OCI-LY7 (cell line): ENCODE measurements around the gene CATSPER4. TPM values are rescaled to one million over a fixed set of nuclear protein-coding genes. Genes with fewer than 3 reads are reported as not detected.

Source experiments
- Bru-seq: library from RNA; stranded (reverse); fragments of 400-500 nt; gene quantifications from one replicate; lab custom pipeline; 2021; lab: Mats Ljungman, UMichigan
- BruChase-seq, 2 experiments: library from RNA; stranded (reverse); fragments of 400-500 nt; gene quantifications; one replicate each; lab custom pipeline; 2021; lab: Mats Ljungman, UMichigan
- BruUV-seq: library from RNA; stranded (reverse); fragments of 400-500 nt; replicated peaks from 2 replicates; lab custom pipeline; 2021; lab: Mats Ljungman, UMichigan
- CTCF ChIA-PET: fragments of 300-600 bp; sonication (Branson Sonifier 250); formaldehyde crosslinking; loops from one replicate; lab custom pipeline; 2022; ENCODE audit warnings: antibody characterized with exemption; ENCODE audit not compliant: unreplicated experiment; lab: Charles Lee
- POLR2A ChIA-PET: fragments of 300-600 bp; sonication (Branson Sonifier 250); formaldehyde crosslinking; loops from one replicate; lab custom pipeline; 2022; ENCODE audit warnings: antibody characterized with exemption; lab: Charles Lee
- DNase-seq: peaks from one replicate; pipeline ENCODE4 v3.0.0-alpha.2; 2015; ENCODE audit warnings: low spot score
- H2AFZ ChIP-seq: fragments of 200-600 bp; sonication (generic), shearing (Covaris generic); 2 replicates; pipeline ENCODE4 v1.6.1; 2014; ENCODE audit warnings: mild to moderate bottlenecking, antibody characterized with exemption, low read length, moderate library complexity
- H3K27ac ChIP-seq: fragments of 200-600 bp; sonication (generic); 2 replicates; pipeline ENCODE4 v1.5.1; 2014; ENCODE audit warnings: mixed run types, low read depth, mild to moderate bottlenecking, moderate library complexity, low read length, inconsistent platforms; ENCODE audit not compliant: poor library complexity, severe bottlenecking
- H3K36me3 ChIP-seq: fragments of 200-600 bp; sonication (generic); 2 replicates; pipeline ENCODE4 v1.6.1; 2014; ENCODE audit warnings: mild to moderate bottlenecking, antibody characterized with exemption, low read length, moderate library complexity, mixed read lengths; ENCODE audit not compliant: insufficient read depth
- H3K4me1 ChIP-seq: fragments of 200-600 bp; sonication (generic); 2 replicates; pipeline ENCODE4 v1.5.1; 2014; ENCODE audit warnings: mild to moderate bottlenecking, low read length; ENCODE audit not compliant: insufficient read depth, poor library complexity, severe bottlenecking
- H3K4me2 ChIP-seq: fragments of 200-600 bp; sonication (generic); 2 replicates; pipeline ENCODE4 v1.6.1; 2014; ENCODE audit warnings: mild to moderate bottlenecking, low read length
- H3K4me3 ChIP-seq: fragments of 200-600 bp; sonication (generic); 2 replicates; pipeline ENCODE4 v1.5.1; 2014; ENCODE audit warnings: mild to moderate bottlenecking, low read depth, low read length; ENCODE audit not compliant: poor library complexity, severe bottlenecking
- H3K79me2 ChIP-seq: fragments of 200-600 bp; sonication (generic); 2 replicates; pipeline ENCODE4 v1.6.1; 2016; ENCODE audit warnings: low read depth, mild to moderate bottlenecking, low read length, moderate library complexity, mixed read lengths; ENCODE audit not compliant: insufficient read depth
- H3K9me2 ChIP-seq: fragments of 200-600 bp; sonication (generic); 2 replicates; pipeline ENCODE4 v1.6.1; 2016; ENCODE audit warnings: mild to moderate bottlenecking, low read length, mixed read lengths; ENCODE audit not compliant: insufficient read depth
- H3K9me3 ChIP-seq: fragments of 200-600 bp; sonication (generic); 2 replicates; pipeline ENCODE4 v1.6.1; 2014; ENCODE audit warnings: mild to moderate bottlenecking, mixed run types, low read length, mixed read lengths
- H4K20me1 ChIP-seq: fragments of 200-600 bp; sonication (generic); 2 replicates; pipeline ENCODE4 v1.6.1; 2014; ENCODE audit warnings: mild to moderate bottlenecking, antibody characterized with exemption, low read length, moderate library complexity, mixed read lengths; ENCODE audit not compliant: insufficient read depth
- CTCF ChIP-seq: fragments of 200-600 bp; sonication (generic); conservative IDR thresholded peaks from 2 replicates; pipeline ENCODE4 v1.5.1; 2014; ENCODE audit warnings: mild to moderate bottlenecking, antibody characterized with exemption, low read length, moderate library complexity, mixed read lengths
- EZH2phosphoT487 ChIP-seq: fragments of 200-600 bp; sonication (generic); IDR thresholded peaks from 2 replicates; pipeline ENCODE4 v1.6.1; 2018; ENCODE audit warnings: low read depth, borderline replicate concordance, mild to moderate bottlenecking, mixed run types, antibody characterized with exemption, low read length, moderate library complexity, mixed read lengths
- intact Hi-C: fragments of 100-400 bp; cut with micrococcal nuclease; formaldehyde crosslinking; loops from one replicate; pipeline ENCODE4 v1.10.0; 2022; ENCODE audit not compliant: unreplicated experiment
- long read RNA-seq: library from polyadenylated mRNA; stranded (forward); transcript quantifications from one replicate; pipeline ENCODE4 v2.0.0, GENCODE V29; 2022
- total RNA-seq, 2 experiments: library from RNA; depleted of rRNA in 1 of 2; stranded (reverse); fragments of >200 nt in 1 of 2; shearing (Covaris generic) in 1 of 2; gene quantifications; 2 replicates each; pipeline ENCODE4 v1.2.3, GENCODE V29; 2014 to 2022

The CATSPER4 gene
- not detected in 2 replicates for total RNA-seq (2014; rRNA removed; shearing (Covaris generic))
- total RNA-seq (2022): not detected in 2 replicates
- Bru-seq, nascent RNA: percentile 8 among the genes with signal in this experiment
- BruChase-seq, experiment 1, labeled RNA remaining after a 6-hour chase: not detected
- BruChase-seq, experiment 2, labeled RNA remaining after a 2-hour chase: not detected
- long read RNA-seq: 0 reads

DNA sequence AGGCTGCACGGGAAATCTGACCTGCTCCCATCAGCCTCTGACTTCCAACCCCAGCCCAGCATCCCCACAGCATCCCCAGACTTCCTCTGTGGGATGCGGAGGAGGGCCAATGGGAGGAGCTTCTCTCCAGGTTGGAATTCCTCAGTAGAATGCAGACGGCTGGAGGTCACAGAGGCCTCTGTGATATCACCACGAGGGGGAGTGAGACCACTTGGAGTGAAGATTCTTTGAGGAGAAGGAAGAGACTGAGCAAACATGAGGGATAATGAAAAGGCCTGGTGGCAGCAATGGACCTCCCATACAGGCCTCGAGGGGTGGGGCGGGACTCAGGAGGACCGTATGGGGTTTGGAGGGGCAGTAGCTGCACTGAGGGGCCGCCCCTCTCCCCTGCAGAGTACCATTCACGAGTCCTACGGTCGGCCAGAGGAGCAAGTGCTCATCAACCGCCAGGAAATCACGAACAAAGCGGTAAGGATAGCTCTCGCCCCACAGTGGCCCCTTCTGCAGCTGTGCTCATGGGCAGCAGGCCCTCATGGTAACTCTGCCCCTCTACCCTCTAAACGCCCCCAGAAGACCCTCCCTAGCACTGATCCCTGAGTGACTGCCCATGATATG lies at the start of gene CATSPER4:
CATSPER4 (plus strand) TSS at position 230 of the 615 bp plus-strand sequence; CDS start at position 256, 26 bp downstream.
- CTCF ChIA-PET: no interaction called here
- H4K20me1 ChIP-seq: no peaks in the 10 kb centered on the region
- H3K9me2 ChIP-seq: no peaks in the 10 kb centered on the region
- H3K27ac ChIP-seq: no peak within 1 kb of the TSS
- peak; percentile 24 for DNase-seq
- BruUV-seq: no TSS peak
- H3K9me3 ChIP-seq: no peaks in the 10 kb centered on the region
- H3K79me2 ChIP-seq: no peaks in the 10 kb centered on the region
- H3K4me2 ChIP-seq: no peak within 1 kb of the TSS
- TF ChIP-seq EZH2phosphoT487 (no peak), CTCF (peak; percentile 36; the same call in 1 of the 2 replicates)
- POLR2A ChIA-PET: no interaction called here
- intact Hi-C loops: no loop called here
- H2AFZ ChIP-seq: no peak within 1 kb of the TSS
- no peak within 1 kb of the TSS for H3K4me3 ChIP-seq
- no peaks in the 10 kb centered on the region for H3K36me3 ChIP-seq
- H3K4me1 ChIP-seq: no peaks in the 10 kb centered on the region

DNA sequence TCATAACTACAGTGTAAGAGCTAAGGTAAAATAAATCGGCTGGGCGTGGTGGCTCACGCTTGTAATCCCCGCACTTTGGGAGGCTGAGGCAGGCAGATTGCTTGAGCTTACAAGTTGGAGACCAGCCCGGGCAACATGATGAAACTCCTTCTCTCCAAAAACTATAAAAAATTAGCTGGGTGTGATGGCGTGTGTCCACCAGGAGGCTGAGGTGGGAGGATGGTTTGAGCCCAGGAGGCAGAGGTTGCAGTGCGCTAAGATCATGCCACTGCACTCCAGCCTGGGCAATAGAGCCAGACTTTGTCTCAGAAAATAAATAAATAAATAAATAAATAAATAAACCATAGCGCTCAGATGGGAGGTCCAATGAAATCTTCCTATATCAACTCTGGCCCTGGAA lies 48.2 kb upstream of the CATSPER4 start:
- Histone ChIP-seq H3K36me3 (no peaks in the 10 kb centered on the region), H3K9me2 (no peaks in the 10 kb centered on the region), H3K79me2 (no peaks in the 10 kb centered on the region), H2AFZ (no peak overlapping the region), H4K20me1 (no peaks in the 10 kb centered on the region; the same call in 1 of the 2 replicates), H3K27ac (no peak overlapping the region), H3K4me1 (peaks cover 4% of the 10 kb centered on the region), H3K4me3 (no peak overlapping the region), H3K9me3 (no peaks in the 10 kb centered on the region), H3K4me2 (no peak overlapping the region)
- intact Hi-C loops: no loop called here
- no peak for DNase-seq
- no TSS peak for BruUV-seq
- no peak for TF ChIP-seq CTCF
- TF ChIP-seq EZH2phosphoT487: no peak
- POLR2A ChIA-PET: interaction anchor here (0.7 to 1.8 kb wide), 3 partner anchors 18 to 253 kb away, joined by 3 to 10 read pairs (median 3); no protein-coding TSS in a partner anchor
- CTCF ChIA-PET: no interaction called here
